ENCODE data around the gene ARRB2. TPM values are rescaled to one million over a fixed set of nuclear protein-coding genes. Genes with fewer than 3 reads are reported as not detected.

The ARRB2 gene
- total RNA-seq, 1 experiment from 2014 or later, result 82.2 TPM

DNA sequence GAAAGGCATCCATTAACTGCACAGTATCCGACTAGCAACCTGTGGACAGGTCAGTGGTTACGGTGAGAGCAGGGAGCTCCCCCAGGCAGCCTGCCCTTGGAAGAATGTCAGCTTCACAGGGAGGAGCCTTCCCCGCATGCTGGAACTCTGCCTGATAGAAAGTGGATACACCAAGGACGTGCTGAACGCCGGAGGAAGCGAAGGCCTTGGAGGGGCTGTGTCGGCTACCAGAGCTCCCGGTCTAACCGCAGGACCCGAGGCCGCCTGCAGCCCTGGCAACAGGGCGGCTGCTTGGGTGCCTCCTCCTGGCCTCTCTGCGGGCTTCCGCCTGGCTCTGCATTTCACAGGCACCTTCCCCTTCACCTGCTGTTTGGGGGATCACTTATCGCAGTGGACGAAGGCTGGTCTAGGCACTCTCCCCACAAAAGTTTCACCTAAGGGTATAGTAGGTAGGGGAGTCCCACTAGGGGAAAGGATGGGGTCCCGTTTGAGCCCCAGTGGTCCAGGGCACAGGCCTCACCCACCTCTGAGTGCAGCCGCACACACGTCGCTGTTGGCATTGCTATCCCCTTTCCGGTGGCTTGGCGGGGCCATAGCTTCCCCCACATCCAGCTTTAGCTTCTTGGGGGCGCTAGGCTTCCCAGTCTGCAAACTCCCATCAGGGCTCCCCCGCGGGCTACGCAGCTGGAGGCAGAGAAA lies 36.3 kb upstream of the ARRB2 start:
- Histone ChIP-seq H3K9me3 (ENCODE audit: low read depth, low read length, poor library complexity, severe bottlenecking) (no peaks in the 10 kb centered on the region), H3K27me3 (replicated peaks; ENCODE audit: insufficient read depth, low read depth, low read length, poor library complexity) (no peaks in the 10 kb centered on the region), H3K27ac (ENCODE audit: low read depth, low read length, poor library complexity, severe bottlenecking) (no peak overlapping the region), H3K4me3 (ENCODE audit: low read depth, low read length, poor library complexity, severe bottlenecking) (no peak overlapping the region), H3K36me3 (ENCODE audit: insufficient read depth, low read length, poor library complexity, severe bottlenecking) (peaks cover 80% of the 10 kb centered on the region), H3K4me1 (ENCODE audit: insufficient read depth, low read length, poor library complexity, severe bottlenecking) (no peaks in the 10 kb centered on the region)
- TF ChIP-seq, protein P1, sequence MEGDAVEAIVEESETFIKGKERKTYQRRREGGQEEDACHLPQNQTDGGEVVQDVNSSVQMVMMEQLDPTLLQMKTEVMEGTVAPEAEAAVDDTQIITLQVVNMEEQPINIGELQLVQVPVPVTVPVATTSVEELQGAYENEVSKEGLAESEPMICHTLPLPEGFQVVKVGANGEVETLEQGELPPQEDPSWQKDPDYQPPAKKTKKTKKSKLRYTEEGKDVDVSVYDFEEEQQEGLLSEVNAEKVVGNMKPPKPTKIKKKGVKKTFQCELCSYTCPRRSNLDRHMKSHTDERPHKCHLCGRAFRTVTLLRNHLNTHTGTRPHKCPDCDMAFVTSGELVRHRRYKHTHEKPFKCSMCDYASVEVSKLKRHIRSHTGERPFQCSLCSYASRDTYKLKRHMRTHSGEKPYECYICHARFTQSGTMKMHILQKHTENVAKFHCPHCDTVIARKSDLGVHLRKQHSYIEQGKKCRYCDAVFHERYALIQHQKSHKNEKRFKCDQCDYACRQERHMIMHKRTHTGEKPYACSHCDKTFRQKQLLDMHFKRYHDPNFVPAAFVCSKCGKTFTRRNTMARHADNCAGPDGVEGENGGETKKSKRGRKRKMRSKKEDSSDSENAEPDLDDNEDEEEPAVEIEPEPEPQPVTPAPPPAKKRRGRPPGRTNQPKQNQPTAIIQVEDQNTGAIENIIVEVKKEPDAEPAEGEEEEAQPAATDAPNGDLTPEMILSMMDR (conservative IDR thresholded peaks at IDR 0.05; ENCODE audit: low read depth, low read length), result no peak
- TF ChIP-seq EZH2 (IDR thresholded peaks at IDR 0.05; ENCODE audit: borderline replicate concordance, low read depth, low read length, poor library complexity, severe bottlenecking), result no peak
- intact Hi-C loops (cut with micrococcal nuclease; ENCODE audit: unreplicated experiment), result no loop called here
- BruUV-seq (replicated peaks), result no TSS peak
- DNase-seq (ENCODE audit: low spot score), result no peak
- ChIA-PET POLR2A (ENCODE audit: low non-redundant PET) (interaction anchor here (0.5 kb wide), 1 partner anchor 191 kb away, joined by 22 read pairs; no protein-coding TSS in a partner anchor), CTCF (no interaction called here)

DNA sequence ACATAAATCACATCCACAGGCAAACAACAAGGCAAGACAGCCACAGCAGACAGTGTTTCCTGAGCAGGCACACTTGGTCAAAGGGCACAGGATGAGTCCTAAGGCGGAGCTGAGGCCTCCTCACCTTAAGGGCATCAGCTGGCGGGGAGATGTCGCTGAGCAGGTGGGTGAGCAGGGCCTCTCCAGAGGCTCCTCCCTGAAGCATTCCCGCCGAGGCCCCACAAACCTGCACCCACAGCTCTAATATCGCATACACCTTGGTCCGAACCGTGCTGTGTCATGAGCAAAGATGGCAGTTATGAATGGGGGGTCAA lies 35.8 kb upstream of the ARRB2 start:
- POLR2A ChIA-PET (ENCODE audit: low non-redundant PET), result no interaction called here
- BruUV-seq (replicated peaks), result no TSS peak

DNA sequence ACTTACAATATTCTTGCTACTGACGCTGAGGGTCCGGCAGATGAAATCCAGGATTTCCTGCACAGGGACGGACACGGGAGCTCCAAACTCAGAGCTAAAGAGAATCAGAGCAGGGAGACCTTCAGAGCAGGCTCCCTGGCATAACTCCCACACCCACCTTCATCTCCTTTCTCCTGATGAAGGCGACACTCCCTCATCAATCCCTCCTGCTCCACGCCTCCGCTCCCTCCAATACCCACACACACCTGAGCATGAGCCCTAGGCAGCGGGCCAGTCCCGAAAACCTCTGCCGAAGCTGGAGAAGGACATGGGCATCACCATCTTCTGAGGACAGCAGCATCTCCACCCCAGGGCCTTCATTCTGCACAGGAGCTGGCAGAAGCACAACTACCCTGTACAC lies 34.6 kb upstream of the ARRB2 start:
- DNase-seq (ENCODE audit: low spot score), result no peak
- intact Hi-C loops (cut with micrococcal nuclease; ENCODE audit: unreplicated experiment), result no loop called here
- Histone ChIP-seq H3K36me3 (ENCODE audit: insufficient read depth, low read length, poor library complexity, severe bottlenecking) (peaks cover 88% of the 10 kb centered on the region), H3K27ac (ENCODE audit: low read depth, low read length, poor library complexity, severe bottlenecking) (no peak overlapping the region), H3K9me3 (ENCODE audit: low read depth, low read length, poor library complexity, severe bottlenecking) (no peaks in the 10 kb centered on the region), H3K27me3 (replicated peaks; ENCODE audit: insufficient read depth, low read depth, low read length, poor library complexity) (no peaks in the 10 kb centered on the region), H3K4me3 (ENCODE audit: low read depth, low read length, poor library complexity, severe bottlenecking) (no peak overlapping the region), H3K4me1 (ENCODE audit: insufficient read depth, low read length, poor library complexity, severe bottlenecking) (no peaks in the 10 kb centered on the region)
- TF ChIP-seq EZH2 (IDR thresholded peaks at IDR 0.05; ENCODE audit: borderline replicate concordance, low read depth, low read length, poor library complexity, severe bottlenecking), result no peak
- TF ChIP-seq, protein P1 (conservative IDR thresholded peaks at IDR 0.05; ENCODE audit: low read depth, low read length), result no peak
- no TSS peak for BruUV-seq (replicated peaks)
- POLR2A ChIA-PET (ENCODE audit: low non-redundant PET), result no interaction called here
- CTCF ChIA-PET, result no interaction called here

More for the DNA sequence above, 35.8 kb upstream of the ARRB2 start:
- no peaks in the 10 kb centered on the region for H3K27me3 ChIP-seq (replicated peaks; ENCODE audit: insufficient read depth, low read depth, low read length, poor library complexity)
- no peak overlapping the region for H3K27ac ChIP-seq (ENCODE audit: low read depth, low read length, poor library complexity, severe bottlenecking)
- TF ChIP-seq, protein P1 (conservative IDR thresholded peaks at IDR 0.05; ENCODE audit: low read depth, low read length), result no peak
- no peak for TF ChIP-seq EZH2 (IDR thresholded peaks at IDR 0.05; ENCODE audit: borderline replicate concordance, low read depth, low read length, poor library complexity, severe bottlenecking)
- H3K4me1 ChIP-seq (ENCODE audit: insufficient read depth, low read length, poor library complexity, severe bottlenecking), result no peaks in the 10 kb centered on the region
- no peak for DNase-seq (ENCODE audit: low spot score)
- intact Hi-C loops (cut with micrococcal nuclease; ENCODE audit: unreplicated experiment), result no loop called here
- H3K4me3 ChIP-seq (ENCODE audit: low read depth, low read length, poor library complexity, severe bottlenecking), result no peak overlapping the region
- no peaks in the 10 kb centered on the region for H3K9me3 ChIP-seq (ENCODE audit: low read depth, low read length, poor library complexity, severe bottlenecking)
- CTCF ChIA-PET, result no interaction called here
- H3K36me3 ChIP-seq (ENCODE audit: insufficient read depth, low read length, poor library complexity, severe bottlenecking), result peaks cover 82% of the 10 kb centered on the region

Measured in A673 (cell line).